ENCODE results near the gene MBP.

DNA sequence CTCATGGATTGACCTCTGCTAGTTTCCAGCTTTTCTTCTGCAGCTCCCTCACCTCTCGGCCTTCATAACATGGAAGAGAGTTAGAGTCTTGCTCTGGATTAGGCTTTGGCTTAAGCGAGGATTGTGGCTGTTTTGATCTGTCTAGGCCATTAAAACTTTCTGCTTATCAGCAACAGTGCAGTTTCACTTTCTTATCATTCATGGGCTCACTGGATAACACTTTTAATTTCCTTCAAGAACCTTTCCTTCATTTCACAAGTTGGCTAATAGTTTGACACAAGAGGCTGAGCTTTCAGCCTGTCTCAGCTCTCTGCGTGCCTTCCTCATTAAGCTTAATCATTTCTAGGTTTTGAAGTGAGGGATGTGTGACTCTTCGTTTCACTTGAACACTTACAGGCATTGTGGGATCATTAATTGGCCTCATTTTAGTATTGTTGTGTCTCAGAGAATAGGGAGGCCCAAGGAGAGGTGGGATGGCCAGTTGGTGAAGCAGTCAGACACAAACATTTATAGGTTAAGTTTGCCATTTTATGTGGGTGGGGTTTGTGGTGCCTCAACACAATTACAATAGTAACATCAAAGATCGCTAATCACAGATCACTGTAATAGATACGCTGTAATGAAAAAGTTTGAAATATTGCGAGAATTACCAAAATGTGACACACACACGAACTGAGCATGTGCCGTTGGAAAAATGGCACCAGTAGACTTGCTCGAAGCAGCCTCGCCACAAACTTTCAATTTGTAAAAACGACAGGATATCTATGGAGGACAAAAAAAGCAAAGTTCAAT is 180.9 kb downstream of the MBP start:
- TF ChIP-seq, protein P1, sequence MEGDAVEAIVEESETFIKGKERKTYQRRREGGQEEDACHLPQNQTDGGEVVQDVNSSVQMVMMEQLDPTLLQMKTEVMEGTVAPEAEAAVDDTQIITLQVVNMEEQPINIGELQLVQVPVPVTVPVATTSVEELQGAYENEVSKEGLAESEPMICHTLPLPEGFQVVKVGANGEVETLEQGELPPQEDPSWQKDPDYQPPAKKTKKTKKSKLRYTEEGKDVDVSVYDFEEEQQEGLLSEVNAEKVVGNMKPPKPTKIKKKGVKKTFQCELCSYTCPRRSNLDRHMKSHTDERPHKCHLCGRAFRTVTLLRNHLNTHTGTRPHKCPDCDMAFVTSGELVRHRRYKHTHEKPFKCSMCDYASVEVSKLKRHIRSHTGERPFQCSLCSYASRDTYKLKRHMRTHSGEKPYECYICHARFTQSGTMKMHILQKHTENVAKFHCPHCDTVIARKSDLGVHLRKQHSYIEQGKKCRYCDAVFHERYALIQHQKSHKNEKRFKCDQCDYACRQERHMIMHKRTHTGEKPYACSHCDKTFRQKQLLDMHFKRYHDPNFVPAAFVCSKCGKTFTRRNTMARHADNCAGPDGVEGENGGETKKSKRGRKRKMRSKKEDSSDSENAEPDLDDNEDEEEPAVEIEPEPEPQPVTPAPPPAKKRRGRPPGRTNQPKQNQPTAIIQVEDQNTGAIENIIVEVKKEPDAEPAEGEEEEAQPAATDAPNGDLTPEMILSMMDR (conservative IDR thresholded peaks at IDR 0.05; ENCODE audit: low read depth in 2 of 2), result no peak
- TF ChIP-seq POLR2AphosphoS5 (IDR thresholded peaks at IDR 0.05; ENCODE audit: low read depth) (no peak), EZH2 (IDR thresholded peaks at IDR 0.05; ENCODE audit: low read depth, unreplicated experiment) (no peak), EZH2phosphoT487 (IDR thresholded peaks at IDR 0.05; ENCODE audit: unreplicated experiment) (no peak), STAT1 (IDR thresholded peaks at IDR 0.05; ENCODE audit: unreplicated experiment) (no peak), ZNF331 (CRISPR knock-in tag; IDR thresholded peaks at IDR 0.05; ENCODE audit: low read depth) (no peak), JUNB (IDR thresholded peaks at IDR 0.05; ENCODE audit: unreplicated experiment) (no peak), ZNF114 (CRISPR knock-in tag; IDR thresholded peaks at IDR 0.05) (no peak)
- TF ChIP-seq, protein P2, sequence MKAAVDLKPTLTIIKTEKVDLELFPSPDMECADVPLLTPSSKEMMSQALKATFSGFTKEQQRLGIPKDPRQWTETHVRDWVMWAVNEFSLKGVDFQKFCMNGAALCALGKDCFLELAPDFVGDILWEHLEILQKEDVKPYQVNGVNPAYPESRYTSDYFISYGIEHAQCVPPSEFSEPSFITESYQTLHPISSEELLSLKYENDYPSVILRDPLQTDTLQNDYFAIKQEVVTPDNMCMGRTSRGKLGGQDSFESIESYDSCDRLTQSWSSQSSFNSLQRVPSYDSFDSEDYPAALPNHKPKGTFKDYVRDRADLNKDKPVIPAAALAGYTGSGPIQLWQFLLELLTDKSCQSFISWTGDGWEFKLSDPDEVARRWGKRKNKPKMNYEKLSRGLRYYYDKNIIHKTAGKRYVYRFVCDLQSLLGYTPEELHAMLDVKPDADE (IDR thresholded peaks at IDR 0.05), result no peak
- TF ChIP-seq, protein P3, sequence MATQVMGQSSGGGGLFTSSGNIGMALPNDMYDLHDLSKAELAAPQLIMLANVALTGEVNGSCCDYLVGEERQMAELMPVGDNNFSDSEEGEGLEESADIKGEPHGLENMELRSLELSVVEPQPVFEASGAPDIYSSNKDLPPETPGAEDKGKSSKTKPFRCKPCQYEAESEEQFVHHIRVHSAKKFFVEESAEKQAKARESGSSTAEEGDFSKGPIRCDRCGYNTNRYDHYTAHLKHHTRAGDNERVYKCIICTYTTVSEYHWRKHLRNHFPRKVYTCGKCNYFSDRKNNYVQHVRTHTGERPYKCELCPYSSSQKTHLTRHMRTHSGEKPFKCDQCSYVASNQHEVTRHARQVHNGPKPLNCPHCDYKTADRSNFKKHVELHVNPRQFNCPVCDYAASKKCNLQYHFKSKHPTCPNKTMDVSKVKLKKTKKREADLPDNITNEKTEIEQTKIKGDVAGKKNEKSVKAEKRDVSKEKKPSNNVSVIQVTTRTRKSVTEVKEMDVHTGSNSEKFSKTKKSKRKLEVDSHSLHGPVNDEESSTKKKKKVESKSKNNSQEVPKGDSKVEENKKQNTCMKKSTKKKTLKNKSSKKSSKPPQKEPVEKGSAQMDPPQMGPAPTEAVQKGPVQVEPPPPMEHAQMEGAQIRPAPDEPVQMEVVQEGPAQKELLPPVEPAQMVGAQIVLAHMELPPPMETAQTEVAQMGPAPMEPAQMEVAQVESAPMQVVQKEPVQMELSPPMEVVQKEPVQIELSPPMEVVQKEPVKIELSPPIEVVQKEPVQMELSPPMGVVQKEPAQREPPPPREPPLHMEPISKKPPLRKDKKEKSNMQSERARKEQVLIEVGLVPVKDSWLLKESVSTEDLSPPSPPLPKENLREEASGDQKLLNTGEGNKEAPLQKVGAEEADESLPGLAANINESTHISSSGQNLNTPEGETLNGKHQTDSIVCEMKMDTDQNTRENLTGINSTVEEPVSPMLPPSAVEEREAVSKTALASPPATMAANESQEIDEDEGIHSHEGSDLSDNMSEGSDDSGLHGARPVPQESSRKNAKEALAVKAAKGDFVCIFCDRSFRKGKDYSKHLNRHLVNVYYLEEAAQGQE (IDR thresholded peaks at IDR 0.05; ENCODE audit: unreplicated experiment), result no peak
- TF ChIP-seq, protein P4, sequence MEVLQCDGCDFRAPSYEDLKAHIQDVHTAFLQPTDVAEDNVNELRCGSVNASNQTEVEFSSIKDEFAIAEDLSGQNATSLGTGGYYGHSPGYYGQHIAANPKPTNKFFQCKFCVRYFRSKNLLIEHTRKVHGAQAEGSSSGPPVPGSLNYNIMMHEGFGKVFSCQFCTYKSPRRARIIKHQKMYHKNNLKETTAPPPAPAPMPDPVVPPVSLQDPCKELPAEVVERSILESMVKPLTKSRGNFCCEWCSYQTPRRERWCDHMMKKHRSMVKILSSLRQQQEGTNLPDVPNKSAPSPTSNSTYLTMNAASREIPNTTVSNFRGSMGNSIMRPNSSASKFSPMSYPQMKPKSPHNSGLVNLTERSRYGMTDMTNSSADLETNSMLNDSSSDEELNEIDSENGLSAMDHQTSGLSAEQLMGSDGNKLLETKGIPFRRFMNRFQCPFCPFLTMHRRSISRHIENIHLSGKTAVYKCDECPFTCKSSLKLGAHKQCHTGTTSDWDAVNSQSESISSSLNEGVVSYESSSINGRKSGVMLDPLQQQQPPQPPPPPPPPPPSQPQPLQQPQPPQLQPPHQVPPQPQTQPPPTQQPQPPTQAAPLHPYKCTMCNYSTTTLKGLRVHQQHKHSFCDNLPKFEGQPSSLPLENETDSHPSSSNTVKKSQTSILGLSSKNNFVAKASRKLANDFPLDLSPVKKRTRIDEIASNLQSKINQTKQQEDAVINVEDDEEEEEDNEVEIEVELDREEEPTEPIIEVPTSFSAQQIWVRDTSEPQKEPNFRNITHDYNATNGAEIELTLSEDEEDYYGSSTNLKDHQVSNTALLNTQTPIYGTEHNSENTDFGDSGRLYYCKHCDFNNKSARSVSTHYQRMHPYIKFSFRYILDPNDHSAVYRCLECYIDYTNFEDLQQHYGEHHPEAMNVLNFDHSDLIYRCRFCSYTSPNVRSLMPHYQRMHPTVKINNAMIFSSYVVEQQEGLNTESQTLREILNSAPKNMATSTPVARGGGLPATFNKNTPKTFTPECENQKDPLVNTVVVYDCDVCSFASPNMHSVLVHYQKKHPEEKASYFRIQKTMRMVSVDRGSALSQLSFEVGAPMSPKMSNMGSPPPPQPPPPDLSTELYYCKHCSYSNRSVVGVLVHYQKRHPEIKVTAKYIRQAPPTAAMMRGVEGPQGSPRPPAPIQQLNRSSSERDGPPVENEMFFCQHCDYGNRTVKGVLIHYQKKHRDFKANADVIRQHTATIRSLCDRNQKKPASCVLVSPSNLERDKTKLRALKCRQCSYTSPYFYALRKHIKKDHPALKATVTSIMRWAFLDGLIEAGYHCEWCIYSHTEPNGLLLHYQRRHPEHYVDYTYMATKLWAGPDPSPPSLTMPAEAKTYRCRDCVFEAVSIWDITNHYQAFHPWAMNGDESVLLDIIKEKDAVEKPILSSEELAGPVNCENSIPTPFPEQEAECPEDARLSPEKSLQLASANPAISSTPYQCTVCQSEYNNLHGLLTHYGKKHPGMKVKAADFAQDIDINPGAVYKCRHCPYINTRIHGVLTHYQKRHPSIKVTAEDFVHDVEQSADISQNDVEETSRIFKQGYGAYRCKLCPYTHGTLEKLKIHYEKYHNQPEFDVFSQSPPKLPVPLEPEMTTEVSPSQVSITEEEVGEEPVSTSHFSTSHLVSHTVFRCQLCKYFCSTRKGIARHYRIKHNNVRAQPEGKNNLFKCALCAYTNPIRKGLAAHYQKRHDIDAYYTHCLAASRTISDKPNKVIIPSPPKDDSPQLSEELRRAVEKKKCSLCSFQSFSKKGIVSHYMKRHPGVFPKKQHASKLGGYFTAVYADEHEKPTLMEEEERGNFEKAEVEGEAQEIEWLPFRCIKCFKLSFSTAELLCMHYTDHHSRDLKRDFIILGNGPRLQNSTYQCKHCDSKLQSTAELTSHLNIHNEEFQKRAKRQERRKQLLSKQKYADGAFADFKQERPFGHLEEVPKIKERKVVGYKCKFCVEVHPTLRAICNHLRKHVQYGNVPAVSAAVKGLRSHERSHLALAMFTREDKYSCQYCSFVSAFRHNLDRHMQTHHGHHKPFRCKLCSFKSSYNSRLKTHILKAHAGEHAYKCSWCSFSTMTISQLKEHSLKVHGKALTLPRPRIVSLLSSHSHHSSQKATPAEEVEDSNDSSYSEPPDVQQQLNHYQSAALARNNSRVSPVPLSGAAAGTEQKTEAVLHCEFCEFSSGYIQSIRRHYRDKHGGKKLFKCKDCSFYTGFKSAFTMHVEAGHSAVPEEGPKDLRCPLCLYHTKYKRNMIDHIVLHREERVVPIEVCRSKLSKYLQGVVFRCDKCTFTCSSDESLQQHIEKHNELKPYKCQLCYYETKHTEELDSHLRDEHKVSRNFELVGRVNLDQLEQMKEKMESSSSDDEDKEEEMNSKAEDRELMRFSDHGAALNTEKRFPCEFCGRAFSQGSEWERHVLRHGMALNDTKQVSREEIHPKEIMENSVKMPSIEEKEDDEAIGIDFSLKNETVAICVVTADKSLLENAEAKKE (CRISPR knock-in tag; IDR thresholded peaks at IDR 0.05), result no peak

Measured in GM23338 (cell line).